ENCODE measurements around the gene PCED1A.
"Not testable (repeated sequence)": the region's sequence is repeated elsewhere in the genome, so short reads cannot be mapped to it uniquely, and the experiment has no call there.

The PCED1A gene

GRCh38 chr20:2814076-2814475, 26.4 kb downstream of the PCED1A start:
- no peak for DNase-seq (ENCODE audit: low read depth)
- no peak overlapping the region for H3K4me3 ChIP-seq (ENCODE audit: low read length)
- TF ChIP-seq CTCF (conservative IDR thresholded peaks at IDR 0.05; ENCODE audit: low read depth, low read length): no peak

- TF ChIP-seq CTCF (conservative IDR thresholded peaks at IDR 0.05; ENCODE audit: low read depth, low read length): no peak
- no peak for DNase-seq (ENCODE audit: low read depth)
Observed at GRCh38 chr20:2812189-2812588, 28.3 kb downstream of the PCED1A start.

GRCh38 chr20:2809690-2810089, 30.8 kb downstream of the PCED1A start:
- no peak for TF ChIP-seq CTCF (conservative IDR thresholded peaks at IDR 0.05; ENCODE audit: low read depth, low read length)
- no peak for DNase-seq (ENCODE audit: low read depth)
- no peak overlapping the region for H3K4me3 ChIP-seq (ENCODE audit: low read length)

More at GRCh38 chr20:2812189-2812588, 28.3 kb downstream of the PCED1A start:
- no peak overlapping the region for H3K4me3 ChIP-seq (ENCODE audit: low read length)

GRCh38 chr20:2807929-2808328, 32.5 kb downstream of the PCED1A start:
- not testable (repeated sequence) for DNase-seq (ENCODE audit: low read depth); H3K4me3 ChIP-seq (ENCODE audit: low read length)

GRCh38 chr20:2807019-2807418, 33.4 kb downstream of the PCED1A start:
- no peak overlapping the region for H3K4me3 ChIP-seq (ENCODE audit: low read length)
- no peak for TF ChIP-seq CTCF (conservative IDR thresholded peaks at IDR 0.05; ENCODE audit: low read depth, low read length)
- DNase-seq (ENCODE audit: low read depth): no peak

- no peak for DNase-seq (ENCODE audit: low read depth)
- no peak for TF ChIP-seq CTCF (conservative IDR thresholded peaks at IDR 0.05; ENCODE audit: low read depth, low read length)
Observed at GRCh38 chr20:2806351-2806701, 34.1 kb downstream of the PCED1A start.

GRCh38 chr20:2805689-2806350, 34.6 kb downstream of the PCED1A start:
- DNase-seq (ENCODE audit: low read depth): no peak
- no peak for TF ChIP-seq CTCF (conservative IDR thresholded peaks at IDR 0.05; ENCODE audit: low read depth, low read length)
- no peak overlapping the region for H3K4me3 ChIP-seq (ENCODE audit: low read length)

More at GRCh38 chr20:2806351-2806701, 34.1 kb downstream of the PCED1A start:
- H3K4me3 ChIP-seq (ENCODE audit: low read length): no peak overlapping the region

Data from retinal pigment epithelial cell (primary cell).